Measurements from ENCODE around the gene LDLRAD4.

Gene LDLRAD4

GRCh38 chr18:13409026-13409425, 190.5 kb downstream of the LDLRAD4 start:
- DNase-seq (ENCODE audit: low read depth): no peak

GRCh38 chr18:13409997-13410396, 191.4 kb downstream of the LDLRAD4 start:
- no peak for DNase-seq (ENCODE audit: low read depth)

- no peak for DNase-seq (ENCODE audit: low read depth)
These were observed 191.9 kb downstream of the LDLRAD4 start for GRCh38 chr18:13410471-13410870.

- no peak for DNase-seq (ENCODE audit: low read depth)
These were observed 193.5 kb downstream of the LDLRAD4 start for GRCh38 chr18:13412017-13412416.

- DNase-seq (ENCODE audit: low read depth): no peak
These were observed 194.3 kb downstream of the LDLRAD4 start for GRCh38 chr18:13412901-13413300.

- DNase-seq (ENCODE audit: low read depth): no peak
These were observed 195.5 kb downstream of the LDLRAD4 start for GRCh38 chr18:13414102-13414501.

GRCh38 chr18:13414521-13414920, 196.0 kb downstream of the LDLRAD4 start:
- no peak for DNase-seq (ENCODE audit: low read depth)

GRCh38 chr18:13415736-13416135, 197.2 kb downstream of the LDLRAD4 start:
- no peak for DNase-seq (ENCODE audit: low read depth)

GRCh38 chr18:13416208-13416607, 197.6 kb downstream of the LDLRAD4 start:
- DNase-seq (ENCODE audit: low read depth): no peak

GRCh38 chr18:13416848-13417247, 198.3 kb downstream of the LDLRAD4 start:
- DNase-seq (ENCODE audit: low read depth): no peak

GRCh38 chr18:13418013-13418710, 199.6 kb downstream of the LDLRAD4 start:
- no peak for DNase-seq (ENCODE audit: low read depth)

- no peak for DNase-seq (ENCODE audit: low read depth)
These were observed 202.6 kb downstream of the LDLRAD4 start for GRCh38 chr18:13420969-13421686.

- DNase-seq (ENCODE audit: low read depth): no peak
These were observed 204.1 kb downstream of the LDLRAD4 start for GRCh38 chr18:13422541-13423147.

- DNase-seq (ENCODE audit: low read depth): no peak
These were observed 204.8 kb downstream of the LDLRAD4 start for GRCh38 chr18:13423352-13423751.

- DNase-seq (ENCODE audit: low read depth): no peak
These were observed 205.8 kb downstream of the LDLRAD4 start for GRCh38 chr18:13424363-13424762.

- DNase-seq (ENCODE audit: low read depth): no peak
These were observed 207.0 kb downstream of the LDLRAD4 start for GRCh38 chr18:13425357-13426091.

- no peak for DNase-seq (ENCODE audit: low read depth)
These were observed 208.8 kb downstream of the LDLRAD4 start for GRCh38 chr18:13427354-13427753.

GRCh38 chr18:13428319-13428718, 209.8 kb downstream of the LDLRAD4 start:
- DNase-seq (ENCODE audit: low read depth): no peak

- no peak for DNase-seq (ENCODE audit: low read depth)
These were observed 210.5 kb downstream of the LDLRAD4 start for GRCh38 chr18:13429016-13429415.

GRCh38 chr18:13429884-13430510, 211.4 kb downstream of the LDLRAD4 start:
- DNase-seq (ENCODE audit: low read depth): no peak

- no peak for DNase-seq (ENCODE audit: low read depth)
These were observed 212.1 kb downstream of the LDLRAD4 start for GRCh38 chr18:13430663-13431062.

- DNase-seq (ENCODE audit: low read depth): no peak
These were observed 213.3 kb downstream of the LDLRAD4 start for GRCh38 chr18:13431886-13432285.
